Activated naive CD8-positive, alpha-beta T cell treated with anti-CD3 and anti-CD28 coated beads, Interleukin-2, amount 10 ng/mL, durations not matched to agents 7 days and 5 days (primary cell): Measurements from ENCODE around the gene FCN1. TPM values are rescaled to one million over a fixed set of nuclear protein-coding genes. Genes with fewer than 3 reads are reported as not detected.

Source experiments
- ATAC-seq: fragments of 150-1000 bp; cut with Tn5 transposase; one replicate; pipeline ENCODE4 v1.10.0; 2021; ENCODE audit warnings: low read depth, moderate library complexity
- POLR2A ChIA-PET: fragments of 350-600 bp; sonication (Branson Sonifier 250); formaldehyde crosslinking; loops from one replicate; lab custom pipeline; 2021; ENCODE audit warnings: antibody characterized with exemption; lab: Charles Lee
- DNase-seq: peaks from one replicate; pipeline ENCODE4 v3.0.0; 2021
- H3K27ac Mint-ChIP-seq: one replicate; pipeline ENCODE4 v1.8.0; 2022; ENCODE audit warnings: mild to moderate bottlenecking, mixed read lengths
- H3K27me3 Mint-ChIP-seq: one replicate; pipeline ENCODE4 v1.8.0; 2022; ENCODE audit warnings: mild to moderate bottlenecking, moderate library complexity, mixed read lengths
- H3K36me3 Mint-ChIP-seq: one replicate; pipeline ENCODE4 v1.8.0; 2021; ENCODE audit warnings: mild to moderate bottlenecking, mixed read lengths
- H3K4me1 Mint-ChIP-seq: one replicate; pipeline ENCODE4 v1.8.0; 2021; ENCODE audit warnings: mixed read lengths
- H3K4me3 Mint-ChIP-seq: one replicate; pipeline ENCODE4 v1.8.0; 2022; ENCODE audit warnings: mild to moderate bottlenecking, moderate library complexity, mixed read lengths
- H3K9me3 Mint-ChIP-seq: one replicate; pipeline ENCODE4 v1.8.0; 2021; ENCODE audit warnings: mixed read lengths
- total RNA-seq, 2 experiments: library from RNA; stranded (reverse); gene quantifications; one replicate each; pipeline ENCODE4 v1.2.3, GENCODE V29; 2021

The FCN1 gene
- total RNA-seq, 2 experiments from 2014 or later: 2.3 to 2.6 TPM

DNA sequence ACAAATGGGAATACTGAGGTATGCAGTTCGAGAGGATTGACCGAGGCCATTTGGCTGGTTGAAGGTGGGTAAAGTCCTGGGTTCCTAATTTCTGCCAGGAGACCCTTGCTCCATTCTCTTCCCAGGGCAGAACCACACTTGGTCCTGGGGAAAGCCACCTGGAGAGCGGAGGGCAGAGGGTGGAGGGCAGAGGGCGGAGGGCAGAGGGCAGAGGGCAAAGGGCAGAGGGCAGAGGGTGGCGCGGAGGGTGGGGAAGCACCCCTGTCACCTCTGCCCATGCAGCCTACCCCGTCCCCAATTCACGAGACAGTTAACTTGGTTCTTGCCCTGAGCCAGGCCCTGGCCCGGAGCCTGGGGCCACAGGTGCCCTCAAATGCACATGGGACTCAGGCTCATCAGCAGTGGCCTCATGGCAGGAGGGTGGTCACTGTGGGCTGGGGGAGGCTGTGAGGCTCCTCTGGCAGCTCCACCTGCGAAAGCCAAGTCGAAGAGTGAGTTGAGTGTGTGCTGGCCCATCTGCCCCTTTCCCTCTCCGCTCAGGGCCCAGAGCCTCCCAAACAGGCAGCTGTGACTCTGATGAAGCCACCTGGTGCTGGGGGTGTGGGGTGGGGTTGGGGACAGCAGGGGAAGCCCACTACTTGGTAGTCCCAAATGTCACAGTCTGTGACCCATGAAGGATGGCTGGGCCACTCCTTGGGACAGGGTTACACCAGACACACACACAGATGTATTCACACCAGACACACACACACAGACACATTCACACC lies 28.0 kb upstream of the FCN1 start:
- H3K27ac Mint-ChIP-seq: no peak overlapping the region
- POLR2A ChIA-PET: no interaction called here

DNA sequence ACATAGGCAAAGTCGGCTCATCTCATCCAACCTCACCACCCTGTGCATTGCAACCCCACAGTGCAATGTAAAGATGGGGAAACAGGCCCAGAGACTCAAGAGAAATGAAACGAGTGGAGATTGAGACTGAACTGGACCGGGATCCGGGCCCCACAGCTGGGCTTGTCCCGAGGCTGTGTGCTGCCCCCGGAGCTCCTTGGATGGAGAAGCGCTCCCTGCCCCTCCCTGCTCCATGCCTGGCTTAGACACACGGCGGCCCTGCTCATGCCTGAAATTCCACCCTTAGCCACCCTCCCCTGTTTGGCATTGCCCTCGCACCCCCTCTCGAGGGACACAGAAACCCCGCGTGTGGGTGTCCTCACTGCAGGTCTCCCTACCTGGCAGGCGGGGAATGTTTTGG lies 27.2 kb upstream of the FCN1 start:
- DNase-seq (no peak), ATAC-seq (no peak)
- Mint-ChIP-seq H3K27ac (no peak overlapping the region), H3K4me3 (no peak overlapping the region), H3K9me3 (no peaks in the 10 kb centered on the region), H3K27me3 (no peaks in the 10 kb centered on the region), H3K36me3 (no peaks in the 10 kb centered on the region), H3K4me1 (no peaks in the 10 kb centered on the region)
- POLR2A ChIA-PET: no interaction called here

More for the DNA sequence above, 28.0 kb upstream of the FCN1 start:
- Mint-ChIP-seq H3K27me3 (no peaks in the 10 kb centered on the region), H3K4me3 (no peak overlapping the region), H3K9me3 (no peaks in the 10 kb centered on the region), H3K36me3 (no peaks in the 10 kb centered on the region), H3K4me1 (no peaks in the 10 kb centered on the region)
- DNase-seq (no peak), ATAC-seq (no peak)

DNA sequence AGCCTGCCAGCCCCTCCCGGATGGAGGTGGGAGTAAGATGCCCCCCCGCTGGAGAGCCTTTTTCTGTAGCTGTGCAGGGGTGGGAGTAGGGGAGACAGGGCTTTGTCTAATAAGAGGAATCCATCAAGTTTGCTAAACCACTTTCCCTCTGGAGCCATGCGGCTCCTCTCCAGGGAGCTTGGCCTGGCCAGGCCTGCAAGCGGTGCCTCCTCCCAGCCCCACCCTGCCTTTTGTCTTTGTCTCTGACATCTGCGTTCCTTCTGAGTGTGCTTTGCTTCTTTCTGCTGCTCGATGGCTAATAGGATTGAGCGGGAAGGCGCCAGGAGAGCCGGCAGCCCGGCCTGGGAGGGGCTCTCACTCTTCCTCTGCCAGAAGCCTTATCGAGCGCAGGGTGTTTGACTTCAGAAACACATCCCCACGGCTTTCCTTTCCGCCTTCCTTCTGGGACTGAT lies 26.7 kb upstream of the FCN1 start:
- Mint-ChIP-seq H3K9me3 (no peaks in the 10 kb centered on the region), H3K4me3 (no peak overlapping the region), H3K27ac (no peak overlapping the region), H3K27me3 (no peaks in the 10 kb centered on the region), H3K36me3 (no peaks in the 10 kb centered on the region), H3K4me1 (no peaks in the 10 kb centered on the region)
- ATAC-seq (no peak), DNase-seq (no peak)
- POLR2A ChIA-PET: no interaction called here

DNA sequence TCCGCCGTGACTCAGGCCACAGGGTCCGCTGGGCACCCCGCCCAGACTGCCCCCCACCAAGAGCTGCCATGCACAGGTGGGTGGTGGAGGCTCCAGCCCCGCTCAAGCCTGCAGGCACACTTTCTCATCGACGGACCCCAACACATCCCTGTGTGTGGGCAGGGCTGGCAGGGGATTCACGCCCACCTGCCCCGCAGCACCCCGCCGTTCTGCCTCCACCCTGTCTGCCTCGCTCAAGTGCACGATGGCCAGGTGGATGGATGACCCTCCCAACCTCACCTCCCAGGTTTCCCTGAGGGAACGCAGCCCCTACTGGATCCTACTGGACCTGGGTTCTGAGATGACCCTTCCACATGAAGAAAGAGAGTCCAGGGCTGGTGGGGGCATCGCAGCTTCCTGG lies 26.1 kb upstream of the FCN1 start:
- ATAC-seq (no peak), DNase-seq (no peak)
- Mint-ChIP-seq H3K9me3 (no peaks in the 10 kb centered on the region), H3K27me3 (no peaks in the 10 kb centered on the region), H3K36me3 (no peaks in the 10 kb centered on the region), H3K4me1 (no peaks in the 10 kb centered on the region), H3K4me3 (no peak overlapping the region), H3K27ac (no peak overlapping the region)
- POLR2A ChIA-PET: no interaction called here

DNA sequence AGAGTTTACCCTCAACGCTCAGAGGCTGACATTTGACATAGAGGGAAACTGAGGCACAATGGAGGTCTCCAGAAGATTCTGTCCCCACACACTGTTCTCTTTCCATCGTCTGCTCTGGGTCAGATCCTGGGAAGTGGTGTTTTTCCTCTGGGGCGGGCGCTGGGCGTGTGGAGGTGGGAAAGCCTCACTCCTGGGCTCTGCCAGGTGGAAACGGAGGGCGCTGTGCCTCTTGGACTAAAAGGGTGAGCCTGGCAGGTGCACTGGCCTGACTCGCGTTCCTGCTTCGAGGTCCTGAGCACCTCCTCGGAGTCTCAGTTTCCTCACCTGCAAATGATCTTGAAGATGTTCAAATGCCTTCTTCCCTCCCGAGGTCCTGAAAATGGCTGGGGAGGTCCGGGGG lies 25.7 kb upstream of the FCN1 start:
- Mint-ChIP-seq H3K36me3 (no peaks in the 10 kb centered on the region), H3K4me3 (no peak overlapping the region), H3K9me3 (no peaks in the 10 kb centered on the region), H3K27me3 (no peaks in the 10 kb centered on the region), H3K27ac (no peak overlapping the region), H3K4me1 (no peaks in the 10 kb centered on the region)
- no peak for DNase-seq
- ATAC-seq: no peak
- POLR2A ChIA-PET: no interaction called here

DNA sequence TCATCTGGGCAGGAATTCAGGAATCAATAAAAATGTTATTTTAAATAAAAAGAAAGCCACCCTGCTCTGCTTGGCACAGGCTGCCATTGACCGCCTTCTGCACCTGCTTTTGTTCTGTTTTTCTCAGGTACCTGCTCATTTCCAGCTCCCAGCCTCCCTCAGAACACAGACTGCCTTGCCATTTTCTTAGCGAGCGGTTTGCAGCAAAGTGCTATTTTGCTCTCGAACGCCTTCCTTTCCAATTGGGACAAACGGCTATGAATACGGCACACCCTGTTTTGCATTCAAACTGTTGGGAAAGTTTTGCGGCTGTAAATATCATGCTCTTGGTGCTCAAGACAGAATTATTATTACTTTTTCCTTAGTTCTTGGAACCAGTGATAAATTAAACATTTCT lies 25.1 kb upstream of the FCN1 start:
- H3K9me3 Mint-ChIP-seq: no peaks in the 10 kb centered on the region
- H3K4me1 Mint-ChIP-seq: no peaks in the 10 kb centered on the region
- no peak overlapping the region for H3K4me3 Mint-ChIP-seq
- H3K36me3 Mint-ChIP-seq: no peaks in the 10 kb centered on the region
- no peak for ATAC-seq
- H3K27ac Mint-ChIP-seq: no peak overlapping the region
- H3K27me3 Mint-ChIP-seq: no peaks in the 10 kb centered on the region
- DNase-seq: no peak
- POLR2A ChIA-PET: no interaction called here

DNA sequence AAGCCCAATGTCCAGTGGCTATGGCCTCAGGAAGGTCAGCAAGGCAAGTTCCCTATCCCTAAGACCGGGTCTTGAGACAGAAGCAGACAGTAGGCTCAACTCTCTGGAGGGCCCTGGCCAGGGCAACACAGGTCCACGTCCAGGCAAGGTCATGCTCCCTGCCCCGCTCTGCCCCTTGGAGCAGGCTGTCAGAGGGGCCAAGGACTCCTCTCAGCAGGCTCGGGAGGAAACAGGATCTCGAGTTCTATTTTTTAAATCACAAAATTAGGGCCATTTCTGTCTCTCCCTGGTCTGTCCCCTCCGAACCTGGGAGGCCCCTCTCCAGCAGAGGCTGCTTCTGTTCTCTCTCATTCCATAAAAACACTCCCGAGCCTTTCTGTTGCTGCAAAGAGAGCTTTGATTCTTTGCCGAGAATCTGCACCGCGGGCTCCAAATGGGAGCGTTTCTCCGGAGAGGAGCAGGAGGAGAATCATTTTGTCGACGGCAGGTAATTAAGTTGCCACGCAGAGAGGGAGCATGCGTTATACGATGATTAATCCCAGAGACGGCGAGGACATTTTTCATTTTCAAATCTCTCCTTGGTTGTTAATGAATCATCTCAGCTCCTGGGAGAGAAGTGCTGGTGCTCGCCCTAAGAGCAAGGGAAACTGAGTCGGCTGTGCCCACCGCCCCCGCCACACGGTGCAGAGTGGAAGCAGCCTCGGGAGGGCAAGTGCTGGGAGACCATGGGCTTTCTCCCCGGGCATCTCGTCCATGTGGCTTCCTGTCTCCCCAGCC lies 24.5 kb upstream of the FCN1 start:
- no peak for ATAC-seq
- Mint-ChIP-seq H3K27ac (no peak overlapping the region), H3K4me1 (no peaks in the 10 kb centered on the region), H3K27me3 (no peaks in the 10 kb centered on the region), H3K4me3 (no peak overlapping the region), H3K9me3 (no peaks in the 10 kb centered on the region), H3K36me3 (no peaks in the 10 kb centered on the region)
- DNase-seq: no peak
- POLR2A ChIA-PET: no interaction called here

DNA sequence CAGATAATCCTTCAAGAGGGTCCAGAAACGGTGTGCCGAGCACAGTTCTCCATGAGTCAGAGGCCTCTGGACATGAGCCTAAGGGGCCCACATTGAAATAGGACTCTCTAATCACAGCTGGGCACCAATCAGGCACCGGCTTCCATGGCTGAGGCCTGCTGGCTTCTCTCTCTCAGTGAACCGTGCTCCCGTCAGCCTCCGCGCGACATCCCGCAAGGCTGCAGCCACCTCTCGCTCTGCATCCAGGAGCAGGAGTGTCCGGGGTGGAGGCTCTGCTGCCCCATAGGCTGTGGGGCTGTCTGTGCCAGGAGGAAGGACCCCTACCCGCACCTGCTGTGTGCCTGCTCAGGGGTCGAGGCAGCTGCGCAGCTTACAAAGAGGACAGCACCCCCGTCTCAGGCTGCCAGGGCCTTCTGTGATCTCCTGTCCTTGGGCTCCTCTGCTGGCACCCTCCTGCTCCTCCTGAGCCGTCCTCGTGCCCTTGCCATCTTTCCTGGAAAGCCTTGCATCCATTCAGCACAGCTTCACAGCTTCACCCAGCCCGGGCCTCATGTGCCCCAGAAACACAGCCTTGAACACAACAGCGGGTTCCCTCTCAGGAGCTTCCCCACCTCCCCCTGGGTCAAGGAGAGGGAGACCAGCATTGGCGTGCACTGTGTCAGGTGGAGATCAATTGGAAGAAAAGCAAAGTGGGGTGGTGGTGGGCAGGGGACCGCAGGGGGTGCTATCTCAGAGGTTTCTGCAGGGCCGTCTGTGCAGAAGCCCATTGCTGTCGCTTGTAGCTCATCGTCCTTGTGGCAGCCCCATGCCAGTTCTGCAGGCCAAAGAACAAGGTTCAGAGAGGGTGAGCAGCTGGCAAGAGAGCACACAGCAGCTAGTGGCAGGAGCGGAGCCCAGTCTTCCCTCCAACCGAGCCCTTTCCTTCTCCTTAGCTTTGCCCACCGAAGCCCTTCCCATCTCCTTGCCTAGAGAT lies 22.8 kb upstream of the FCN1 start:
- no peak overlapping the region for H3K27ac Mint-ChIP-seq
- DNase-seq (no peak), ATAC-seq (no peak)
- no peaks in the 10 kb centered on the region for H3K36me3 Mint-ChIP-seq
- no peaks in the 10 kb centered on the region for H3K4me1 Mint-ChIP-seq
- H3K9me3 Mint-ChIP-seq: no peaks in the 10 kb centered on the region
- POLR2A ChIA-PET: no interaction called here
- no peak overlapping the region for H3K4me3 Mint-ChIP-seq
- H3K27me3 Mint-ChIP-seq: no peaks in the 10 kb centered on the region

DNA sequence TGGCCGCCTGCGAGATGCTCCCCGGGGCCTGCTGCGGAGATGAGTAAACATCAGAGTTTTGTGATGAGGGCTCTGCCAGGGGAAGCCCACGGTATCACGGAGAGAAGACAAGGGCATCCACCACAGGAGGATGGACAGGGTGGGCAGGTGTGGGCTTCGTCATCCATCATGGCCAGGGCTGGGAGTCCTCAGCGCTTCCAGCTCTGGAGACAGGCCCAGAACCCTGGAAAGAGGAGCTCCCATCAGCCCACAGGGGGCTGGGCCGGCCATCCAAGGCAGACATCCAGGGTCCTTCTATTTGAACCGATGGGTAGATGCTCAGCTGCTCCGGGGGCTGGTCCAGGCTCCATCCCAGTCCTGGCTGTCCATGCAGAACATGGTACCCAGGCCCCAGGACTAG lies 22.1 kb upstream of the FCN1 start:
- H3K4me3 Mint-ChIP-seq: no peak overlapping the region
- no peaks in the 10 kb centered on the region for H3K36me3 Mint-ChIP-seq
- DNase-seq: no peak
- ATAC-seq: no peak
- H3K4me1 Mint-ChIP-seq: no peaks in the 10 kb centered on the region
- H3K9me3 Mint-ChIP-seq: no peaks in the 10 kb centered on the region
- no peaks in the 10 kb centered on the region for H3K27me3 Mint-ChIP-seq
- POLR2A ChIA-PET: no interaction called here
- no peak overlapping the region for H3K27ac Mint-ChIP-seq

DNA sequence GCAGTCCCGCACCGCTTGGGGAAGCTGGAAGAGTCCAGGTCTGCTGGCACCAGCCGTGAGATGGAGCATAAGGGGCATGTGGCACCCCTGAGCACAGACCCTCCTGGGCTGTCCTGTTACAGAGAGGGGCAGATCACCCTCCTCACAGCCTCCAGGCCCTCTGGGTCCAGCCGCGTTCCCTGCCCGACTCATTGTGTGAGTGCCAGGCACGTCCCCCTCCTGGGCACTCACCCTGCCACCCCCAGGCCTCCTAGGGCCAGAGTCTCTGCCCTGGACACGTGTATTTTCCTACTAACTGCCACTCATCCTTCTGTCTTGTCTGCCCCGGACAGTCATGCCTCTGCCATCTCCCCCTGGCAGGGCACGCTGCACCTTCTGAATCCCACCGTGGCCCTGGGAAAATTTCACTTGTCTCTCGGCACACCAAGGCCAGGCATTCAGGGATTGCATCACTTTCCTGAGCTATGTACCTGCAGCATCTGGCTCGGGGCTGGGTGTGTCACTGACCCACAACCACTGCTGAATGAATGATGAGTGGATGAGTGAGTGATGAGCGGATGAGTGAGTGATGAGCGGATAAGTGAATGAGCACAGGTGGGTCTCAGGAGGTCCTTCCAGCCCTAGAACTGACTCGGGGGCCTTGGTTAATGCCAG lies 21.5 kb upstream of the FCN1 start:
- Mint-ChIP-seq H3K4me3 (no peak overlapping the region), H3K36me3 (no peaks in the 10 kb centered on the region), H3K9me3 (no peaks in the 10 kb centered on the region), H3K27ac (no peak overlapping the region), H3K4me1 (no peaks in the 10 kb centered on the region), H3K27me3 (no peaks in the 10 kb centered on the region)
- no peak for DNase-seq
- POLR2A ChIA-PET: no interaction called here
- ATAC-seq: no peak

DNA sequence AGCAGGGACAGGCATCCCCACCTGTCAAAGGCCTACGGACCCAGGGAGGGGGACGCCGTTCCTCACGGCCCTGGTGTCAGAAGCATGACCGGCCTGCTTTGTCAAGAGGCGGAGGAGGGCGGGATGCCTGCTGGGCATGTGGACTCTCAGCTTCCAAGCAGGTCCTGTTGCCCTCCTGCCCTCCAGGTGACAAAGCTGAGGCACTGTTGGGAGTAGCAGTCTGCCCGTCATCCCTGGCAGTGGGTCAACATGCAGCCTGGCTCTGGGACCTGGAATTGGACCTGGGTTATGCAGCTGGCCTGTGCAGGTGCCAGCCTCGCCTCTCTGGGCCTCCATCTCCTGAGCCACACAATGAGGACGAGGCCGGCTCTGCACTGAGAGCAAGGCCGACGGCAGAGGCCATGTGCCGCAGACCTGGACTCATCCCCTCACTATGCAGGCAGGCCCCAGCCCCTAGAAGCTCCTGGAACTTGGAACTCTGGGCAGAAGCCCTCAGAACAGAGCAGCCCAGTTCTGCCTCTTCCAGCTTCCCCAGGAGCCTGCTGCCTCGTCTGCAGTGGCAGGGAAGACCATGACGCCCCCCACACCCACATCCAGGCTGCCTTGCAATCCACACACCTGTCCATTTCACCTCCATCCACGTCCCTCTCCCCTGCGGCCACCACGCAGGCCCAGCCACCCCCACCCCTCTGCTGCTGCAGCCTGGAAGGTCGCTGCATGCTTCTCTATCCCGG lies 20.8 kb upstream of the FCN1 start:
- H3K9me3 Mint-ChIP-seq: no peaks in the 10 kb centered on the region
- no peak overlapping the region for H3K27ac Mint-ChIP-seq
- DNase-seq: no peak
- no peaks in the 10 kb centered on the region for H3K4me1 Mint-ChIP-seq
- no peaks in the 10 kb centered on the region for H3K36me3 Mint-ChIP-seq
- H3K27me3 Mint-ChIP-seq: no peaks in the 10 kb centered on the region
- no peak for ATAC-seq
- H3K4me3 Mint-ChIP-seq: no peak overlapping the region
- POLR2A ChIA-PET: no interaction called here

DNA sequence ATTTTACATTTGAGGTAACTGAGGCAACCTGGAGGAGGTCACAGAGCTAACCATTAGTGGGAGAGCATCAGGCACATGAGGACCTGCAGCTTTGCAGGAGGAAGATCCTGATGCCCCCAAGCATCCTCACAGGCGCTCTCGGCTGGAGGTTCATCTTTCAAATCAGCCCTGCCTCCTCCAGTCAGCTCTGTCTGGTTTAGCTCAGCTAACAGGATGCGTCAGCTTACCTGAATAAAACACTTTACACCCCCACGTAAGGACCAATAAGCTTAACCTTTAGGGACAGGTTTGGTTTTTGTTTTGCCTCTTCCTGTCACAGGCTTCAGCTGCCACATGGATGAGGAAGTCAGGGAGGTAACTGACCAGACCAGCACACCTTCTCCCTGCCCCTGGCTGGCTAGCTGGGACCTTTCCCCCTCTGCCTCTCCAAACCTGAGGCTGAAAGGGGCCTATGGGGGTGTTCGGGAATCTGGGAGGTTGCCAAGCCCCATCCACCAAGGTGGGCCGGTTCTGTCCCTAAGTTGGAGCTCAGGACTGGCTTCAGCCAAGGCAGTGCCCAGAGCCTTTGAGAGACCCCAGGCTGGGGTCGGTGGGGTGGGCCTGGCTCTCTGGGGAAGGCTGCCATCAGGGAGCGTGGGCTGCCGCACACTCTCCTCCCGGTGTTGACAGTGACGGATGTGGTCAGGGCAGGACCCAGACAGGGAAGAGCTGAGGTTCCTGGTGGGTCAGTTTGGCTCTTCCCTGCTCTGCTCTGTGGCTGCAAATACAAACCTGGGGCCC lies 20.0 kb upstream of the FCN1 start:
- H3K4me3 Mint-ChIP-seq: no peak overlapping the region

More for the DNA sequence above, 20.0 kb upstream of the FCN1 start:
- DNase-seq (no peak), ATAC-seq (no peak)
- POLR2A ChIA-PET: no interaction called here
- Mint-ChIP-seq H3K9me3 (no peaks in the 10 kb centered on the region), H3K27ac (no peak overlapping the region), H3K36me3 (no peaks in the 10 kb centered on the region), H3K4me1 (no peaks in the 10 kb centered on the region), H3K27me3 (no peaks in the 10 kb centered on the region)
